ENCODE measurements around the gene KIAA1210. TPM values are rescaled to one million over a fixed set of nuclear protein-coding genes. Genes with fewer than 3 reads are reported as not detected.
"Not testable (repeated sequence)": the region's sequence is repeated elsewhere in the genome, so short reads cannot be mapped to it uniquely, and the experiment has no call there.

The KIAA1210 gene
- total RNA-seq, 1 donor from 2014 or later, result not detected

DNA sequence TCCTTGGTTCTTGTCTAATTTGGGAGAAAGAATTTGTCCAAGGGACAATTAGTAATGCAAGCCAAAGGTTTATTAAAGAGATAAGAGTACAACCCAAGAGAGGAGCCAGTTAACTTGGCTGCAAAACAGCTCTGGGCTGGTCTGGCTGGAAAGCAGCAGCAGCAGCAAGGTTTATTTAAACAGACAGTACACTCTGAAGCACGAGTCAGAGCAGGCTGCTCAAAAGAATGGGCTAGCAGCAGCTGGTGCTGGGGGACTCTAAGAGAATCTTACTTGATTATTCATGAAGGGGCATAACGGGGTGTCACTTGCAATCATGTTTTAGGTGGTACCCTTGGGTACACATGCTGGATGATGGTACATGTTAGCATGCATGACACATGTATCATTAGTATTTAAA lies 71.9 kb downstream of the KIAA1210 start:
- Mint-ChIP-seq H3K27me3 (ENCODE audit: low read depth) (peaks cover 4% of the 10 kb centered on the region), H3K4me1 (ENCODE audit: low read depth) (no peaks in the 10 kb centered on the region), H3K9me3 (no peaks in the 10 kb centered on the region), H3K36me3 (ENCODE audit: low read depth) (no peaks in the 10 kb centered on the region), H3K4me3 (ENCODE audit: low read depth) (no peak overlapping the region), H3K27ac (no peak overlapping the region)
- DNase-seq (ENCODE audit: low spot score), result no peak
- intact Hi-C loops (cut with micrococcal nuclease), result no loop called here

DNA sequence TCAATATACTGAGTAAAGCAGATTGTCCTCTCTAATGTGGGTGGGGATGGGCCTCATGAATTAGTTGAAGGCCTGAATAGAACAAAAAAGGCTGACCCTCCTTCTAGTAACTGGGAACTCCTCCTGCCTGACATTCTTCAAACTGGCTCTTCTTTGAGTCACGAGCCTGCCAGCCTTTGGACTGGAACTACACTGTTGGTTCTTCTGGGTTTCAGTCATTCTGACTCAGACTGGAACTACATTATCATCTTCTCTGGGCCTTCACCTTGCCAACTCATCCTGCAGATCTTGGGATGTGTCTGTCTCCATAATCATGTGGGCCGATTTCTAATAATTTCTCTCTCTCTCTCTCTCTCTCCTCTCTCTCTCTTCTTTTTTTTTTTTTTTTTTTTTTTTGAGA lies 81.7 kb downstream of the KIAA1210 start:
- Mint-ChIP-seq H3K4me1 (ENCODE audit: low read depth) (no peaks in the 10 kb centered on the region), H3K27me3 (ENCODE audit: low read depth) (peaks cover 13% of the 10 kb centered on the region), H3K9me3 (no peaks in the 10 kb centered on the region), H3K4me3 (ENCODE audit: low read depth) (no peak overlapping the region), H3K36me3 (ENCODE audit: low read depth) (no peaks in the 10 kb centered on the region), H3K27ac (no peak overlapping the region)
- intact Hi-C loops (cut with micrococcal nuclease), result no loop called here
- no peak for DNase-seq (ENCODE audit: low spot score)

DNA sequence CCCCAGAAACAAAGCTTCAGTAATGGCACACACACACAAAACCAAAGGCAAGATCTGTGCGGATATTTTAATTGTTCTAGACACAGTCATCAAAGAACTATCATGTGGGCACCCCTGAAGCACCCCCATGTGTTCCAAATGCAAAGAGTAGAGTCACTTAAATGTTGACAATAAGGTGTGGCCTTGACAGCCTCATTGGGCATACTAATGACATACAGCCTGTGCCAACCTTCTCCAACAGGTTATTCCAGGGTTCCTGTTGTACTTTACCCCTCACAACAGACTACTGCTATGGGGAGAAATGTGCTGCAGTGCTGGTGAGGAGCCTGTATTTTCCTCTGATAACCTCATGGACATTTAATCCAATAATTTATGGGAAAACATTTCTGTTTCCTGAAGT lies 84.6 kb downstream of the KIAA1210 start:
- Mint-ChIP-seq H3K4me3 (ENCODE audit: low read depth) (no peak overlapping the region), H3K27me3 (ENCODE audit: low read depth) (peaks cover 4% of the 10 kb centered on the region), H3K36me3 (ENCODE audit: low read depth) (no peaks in the 10 kb centered on the region), H3K9me3 (no peaks in the 10 kb centered on the region), H3K27ac (no peak overlapping the region), H3K4me1 (ENCODE audit: low read depth) (no peaks in the 10 kb centered on the region)
- intact Hi-C loops (cut with micrococcal nuclease), result no loop called here
- DNase-seq (ENCODE audit: low spot score), result no peak

DNA sequence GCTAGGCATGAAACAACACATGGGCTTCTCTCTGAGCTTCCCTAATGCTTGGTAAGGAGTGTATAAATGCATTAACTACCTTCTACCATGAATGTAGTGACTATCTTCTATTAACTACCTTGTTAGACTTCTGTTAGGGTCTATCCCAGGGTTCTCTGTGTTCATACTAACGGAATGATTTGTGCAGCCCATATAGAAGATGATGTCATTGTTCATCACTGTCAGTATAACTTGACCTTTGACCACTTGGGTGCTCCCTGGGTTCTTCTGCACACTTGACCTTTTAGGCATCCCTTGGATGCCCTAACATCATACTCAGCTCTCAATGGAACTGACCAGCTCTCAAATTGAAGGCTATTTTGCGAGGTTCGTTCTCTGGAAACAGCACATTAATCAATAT lies 85.6 kb downstream of the KIAA1210 start:
- H3K4me3 Mint-ChIP-seq (ENCODE audit: low read depth), result no peak overlapping the region
- H3K9me3 Mint-ChIP-seq, result no peaks in the 10 kb centered on the region
- intact Hi-C loops (cut with micrococcal nuclease), result no loop called here
- peaks cover 3% of the 10 kb centered on the region for H3K27me3 Mint-ChIP-seq (ENCODE audit: low read depth)
- no peaks in the 10 kb centered on the region for H3K36me3 Mint-ChIP-seq (ENCODE audit: low read depth)
- DNase-seq (ENCODE audit: low spot score), result no peak
- H3K4me1 Mint-ChIP-seq (ENCODE audit: low read depth), result no peaks in the 10 kb centered on the region
- H3K27ac Mint-ChIP-seq, result no peak overlapping the region

DNA sequence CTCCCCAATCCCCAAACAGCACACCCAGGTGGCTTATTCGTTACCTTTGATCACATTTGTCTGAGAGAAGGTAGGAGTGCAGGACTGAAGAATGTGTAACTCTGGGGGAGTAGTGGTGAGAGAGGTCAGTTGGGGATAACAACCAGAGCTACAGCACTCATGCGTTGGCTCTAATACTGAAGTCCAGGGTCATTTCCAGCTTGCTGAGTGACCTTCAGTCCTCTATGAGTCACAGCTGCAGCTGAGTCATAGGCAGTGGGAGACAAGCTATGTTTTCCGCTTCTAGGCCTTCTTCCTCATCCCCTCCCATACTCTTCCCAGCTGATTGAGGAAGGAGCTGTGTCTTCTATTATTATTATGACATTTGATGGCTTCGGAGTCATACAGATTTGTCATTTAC lies 86.4 kb downstream of the KIAA1210 start:
- Mint-ChIP-seq H3K36me3 (ENCODE audit: low read depth) (no peaks in the 10 kb centered on the region), H3K27ac (no peak overlapping the region), H3K27me3 (ENCODE audit: low read depth) (no peaks in the 10 kb centered on the region), H3K4me3 (ENCODE audit: low read depth) (no peak overlapping the region), H3K9me3 (no peaks in the 10 kb centered on the region), H3K4me1 (ENCODE audit: low read depth) (no peaks in the 10 kb centered on the region)
- intact Hi-C loops (cut with micrococcal nuclease), result no loop called here
- DNase-seq (ENCODE audit: low spot score), result no peak

DNA sequence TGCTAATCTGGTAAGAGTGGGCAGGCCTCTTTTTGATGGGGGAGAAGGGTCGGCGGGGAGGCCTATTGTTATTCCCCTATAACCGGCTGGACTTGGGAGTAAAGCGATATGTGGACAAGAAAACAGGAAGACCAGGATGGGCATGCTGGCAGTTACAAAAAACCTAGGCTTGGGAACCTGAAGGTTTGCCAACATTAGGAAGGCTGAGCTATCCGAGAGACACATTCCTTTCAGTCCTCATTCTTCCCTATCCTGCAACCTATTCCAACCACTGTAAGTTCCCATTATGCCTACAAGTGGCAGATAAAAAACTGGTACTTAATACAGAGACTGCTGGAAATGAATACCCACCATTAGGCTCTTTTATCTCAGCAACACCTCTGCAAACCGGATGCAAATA lies 87.2 kb downstream of the KIAA1210 start:
- no peak for DNase-seq (ENCODE audit: low spot score)
- Mint-ChIP-seq H3K9me3 (no peaks in the 10 kb centered on the region), H3K27ac (no peak overlapping the region), H3K4me1 (ENCODE audit: low read depth) (no peaks in the 10 kb centered on the region), H3K4me3 (ENCODE audit: low read depth) (no peak overlapping the region), H3K27me3 (ENCODE audit: low read depth) (no peaks in the 10 kb centered on the region), H3K36me3 (ENCODE audit: low read depth) (no peaks in the 10 kb centered on the region)
- intact Hi-C loops (cut with micrococcal nuclease), result no loop called here

DNA sequence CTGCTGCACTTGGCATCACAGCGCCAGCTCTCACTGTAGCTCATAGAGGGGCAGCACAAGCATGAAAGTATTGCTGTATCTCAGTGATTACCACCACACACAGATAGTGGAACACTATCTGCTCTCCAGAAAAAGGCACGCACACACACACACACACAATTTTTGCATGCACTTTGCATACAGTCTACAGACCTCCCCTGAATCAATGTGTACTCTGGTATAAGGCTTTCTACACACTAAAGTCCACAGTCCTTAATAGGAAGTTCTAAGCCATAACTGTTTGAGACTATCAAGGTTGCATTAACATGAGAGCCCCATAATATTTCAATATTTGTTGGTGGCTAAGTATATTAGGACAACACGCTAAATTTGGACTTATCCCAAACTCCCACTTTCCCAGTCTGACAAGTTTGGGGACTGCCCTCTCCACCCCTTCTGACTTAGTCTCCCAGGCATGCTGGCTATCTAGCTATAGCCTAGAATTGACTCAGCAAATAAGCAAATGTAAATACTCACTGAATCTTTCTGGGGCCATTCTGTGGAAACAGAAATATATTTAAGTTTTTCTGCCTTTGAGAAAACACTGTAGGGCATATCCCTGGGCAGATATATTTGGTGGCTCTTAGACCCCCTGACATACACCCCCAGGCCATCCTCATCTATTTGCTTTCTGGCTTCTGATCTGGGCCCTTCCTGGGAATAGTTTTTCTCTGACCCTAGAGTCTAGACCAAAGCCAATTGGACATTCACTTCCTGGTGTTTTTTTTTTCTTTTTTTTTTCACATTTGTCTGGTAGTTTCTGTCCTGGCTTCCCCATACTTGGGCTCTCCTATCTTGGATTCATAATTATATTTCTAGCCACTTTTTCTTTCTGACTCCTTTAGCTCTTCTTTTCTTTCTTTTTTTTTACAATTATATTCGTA lies 91.2 kb downstream of the KIAA1210 start:
- Mint-ChIP-seq H3K27ac (no peak overlapping the region), H3K4me1 (ENCODE audit: low read depth) (no peaks in the 10 kb centered on the region), H3K4me3 (ENCODE audit: low read depth) (no peak overlapping the region), H3K36me3 (ENCODE audit: low read depth) (no peaks in the 10 kb centered on the region), H3K27me3 (ENCODE audit: low read depth) (no peaks in the 10 kb centered on the region), H3K9me3 (no peaks in the 10 kb centered on the region)
- intact Hi-C loops (cut with micrococcal nuclease), result no loop called here
- DNase-seq (ENCODE audit: low spot score), result no peak

DNA sequence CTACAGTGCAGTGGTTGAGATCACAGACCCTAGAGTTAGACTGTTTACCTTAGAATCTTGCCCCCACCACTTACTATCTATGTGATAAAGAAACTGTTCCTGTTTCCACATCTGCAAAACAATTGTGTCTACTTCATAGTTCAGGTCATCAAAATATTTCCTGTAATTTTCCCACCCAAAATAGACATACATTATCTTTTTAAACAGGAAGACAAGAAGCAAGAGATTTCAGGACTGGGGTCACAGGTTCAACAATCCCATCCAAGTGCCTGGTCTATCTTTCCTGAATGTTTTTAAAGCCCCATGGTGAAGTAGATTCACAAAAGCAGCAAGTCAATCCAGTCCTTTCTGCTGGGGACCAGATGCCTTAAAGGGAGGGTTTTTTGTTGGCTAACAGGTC lies 96.6 kb downstream of the KIAA1210 start:
- Mint-ChIP-seq H3K27ac (no peak overlapping the region), H3K27me3 (ENCODE audit: low read depth) (no peaks in the 10 kb centered on the region), H3K4me1 (ENCODE audit: low read depth) (no peaks in the 10 kb centered on the region), H3K4me3 (ENCODE audit: low read depth) (no peak overlapping the region), H3K9me3 (no peaks in the 10 kb centered on the region), H3K36me3 (ENCODE audit: low read depth) (no peaks in the 10 kb centered on the region)
- DNase-seq (ENCODE audit: low spot score), result no peak
- intact Hi-C loops (cut with micrococcal nuclease), result no loop called here

DNA sequence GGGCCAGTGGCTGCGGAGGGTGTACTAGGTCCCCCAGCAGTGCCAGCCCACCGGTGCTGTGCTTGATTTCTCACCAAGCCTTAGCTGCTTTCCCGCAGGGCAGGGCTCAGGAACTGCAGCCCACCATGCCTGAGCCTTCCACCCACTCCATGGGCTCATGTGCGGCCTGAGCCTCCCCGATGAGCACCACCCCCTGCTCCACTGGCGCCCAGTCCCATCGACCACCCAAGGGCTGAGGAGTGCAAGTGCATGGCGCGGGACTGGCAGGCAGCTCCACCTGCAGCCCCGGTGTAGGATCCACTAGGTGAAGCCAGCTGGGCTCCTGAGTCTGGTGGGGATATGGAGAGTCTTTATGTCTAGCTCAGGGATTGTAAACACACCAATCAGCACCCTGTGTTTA lies 98.0 kb downstream of the KIAA1210 start:
- intact Hi-C loops (cut with micrococcal nuclease), result not testable (repeated sequence)

DNA sequence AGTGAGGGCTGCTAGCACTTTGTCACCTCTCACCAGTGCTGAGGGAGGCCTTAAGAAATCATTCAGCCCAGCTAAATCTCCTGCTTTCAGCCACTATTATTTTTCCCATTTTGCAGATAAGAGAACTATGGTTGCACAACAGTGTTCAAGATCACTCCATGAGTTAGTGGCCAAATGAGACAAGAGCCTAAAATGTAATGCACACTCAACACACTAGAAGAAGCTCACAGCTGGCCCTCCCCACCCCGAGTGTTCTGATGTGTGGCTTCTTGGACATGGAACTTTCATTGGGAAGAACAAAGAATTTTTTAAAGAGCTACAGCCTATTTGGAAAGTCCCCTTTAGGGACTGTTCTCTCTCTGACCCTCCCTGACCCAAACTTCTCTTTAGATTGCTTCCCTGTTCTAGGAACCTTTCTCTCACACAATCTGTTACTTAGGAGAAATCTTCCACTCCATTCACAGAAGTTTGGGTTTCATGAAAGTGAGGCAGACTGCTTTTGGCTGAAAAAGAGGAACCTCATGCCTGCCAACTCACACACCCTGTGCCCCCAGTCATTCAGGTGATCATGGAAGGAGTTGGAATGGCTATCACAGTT lies 98.8 kb downstream of the KIAA1210 start:
- Mint-ChIP-seq H3K9me3 (no peaks in the 10 kb centered on the region), H3K36me3 (ENCODE audit: low read depth) (no peaks in the 10 kb centered on the region), H3K27ac (no peak overlapping the region), H3K4me3 (ENCODE audit: low read depth) (no peak overlapping the region), H3K4me1 (ENCODE audit: low read depth) (no peaks in the 10 kb centered on the region), H3K27me3 (ENCODE audit: low read depth) (no peaks in the 10 kb centered on the region)
- intact Hi-C loops (cut with micrococcal nuclease), result no loop called here
- no peak for DNase-seq (ENCODE audit: low spot score)

More for the DNA sequence above, 98.0 kb downstream of the KIAA1210 start:
- H3K4me3 Mint-ChIP-seq (ENCODE audit: low read depth); DNase-seq (ENCODE audit: low spot score); H3K36me3 Mint-ChIP-seq (ENCODE audit: low read depth); H3K9me3 Mint-ChIP-seq; H3K4me1 Mint-ChIP-seq (ENCODE audit: low read depth); H3K27me3 Mint-ChIP-seq (ENCODE audit: low read depth); H3K27ac Mint-ChIP-seq: not testable (repeated sequence)

Other genes with a start within 250 kb of the KIAA1210 start
- 0.46 and 0.62 TPM in 2 replicates for gene LONRF3, start 153.2 kb downstream of the KIAA1210 start, total RNA-seq
- not detected in 2 replicates for gene CT47C1, start 54.8 kb downstream of the KIAA1210 start, total RNA-seq
- gene PGRMC1, start 108.5 kb upstream of the KIAA1210 start, total RNA-seq, result 45.2 and 46.0 TPM in 2 replicates